ENCODE measurements around the gene ZSWIM4. TPM values are rescaled to one million over a fixed set of nuclear protein-coding genes. Genes with fewer than 3 reads are reported as not detected.

ZSWIM4 gene
- total RNA-seq, 4 donors from 2014 or later, result 1.6 to 9.1 (median 5.8) TPM

GRCh38 chr19:13797870-13798269 lies 2.6 kb downstream of the ZSWIM4 start:
- Histone ChIP-seq H3K9me3 (no peaks in the 10 kb centered on the region), H3K27me3 (no peaks in the 10 kb centered on the region), H3K36me3 (no peaks in the 10 kb centered on the region), H3K4me1 (peaks cover 0 to 19% (median 13%) of the 10 kb centered on the region in 4 donors), H3K27ac (peak overlapping the region in 1 of 4 donors; percentile 93), H3K4me3 (no peak overlapping the region)
- DNase-seq, result no peak
- TF ChIP-seq CTCF (IDR thresholded peaks at IDR 0.05) (no peak), POLR2A (IDR thresholded peaks at IDR 0.05) (no peak)

DNA sequence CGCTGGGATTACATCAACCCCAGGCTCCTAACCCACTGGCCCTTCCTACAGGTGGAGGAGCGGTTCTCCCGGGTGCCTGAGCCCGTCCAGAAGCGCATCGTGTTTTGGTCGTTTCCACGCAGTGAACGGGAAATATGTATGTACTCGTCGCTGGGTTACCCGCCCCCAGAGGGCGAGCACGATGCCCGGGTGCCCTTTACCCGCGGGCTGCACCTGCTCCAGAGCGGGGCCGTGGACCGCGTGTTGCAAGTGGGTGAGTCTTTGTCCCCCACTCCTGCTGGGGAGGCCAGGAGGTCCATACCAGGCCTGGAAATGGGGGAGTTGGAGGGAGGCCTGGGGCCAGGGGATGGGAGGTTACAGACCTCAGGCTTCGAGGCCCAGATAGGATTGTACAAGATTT lies 4.4 kb downstream of the ZSWIM4 start:
- Histone ChIP-seq H3K4me1 (peaks cover 0 to 19% (median 13%) of the 10 kb centered on the region in 4 donors), H3K36me3 (no peaks in the 10 kb centered on the region), H3K27me3 (no peaks in the 10 kb centered on the region), H3K4me3 (no peak overlapping the region), H3K9me3 (no peaks in the 10 kb centered on the region), H3K27ac (no peak overlapping the region)
- TF ChIP-seq POLR2A (IDR thresholded peaks at IDR 0.05), result no peak
- no peak for TF ChIP-seq CTCF (IDR thresholded peaks at IDR 0.05)
- no peak for DNase-seq

DNA sequence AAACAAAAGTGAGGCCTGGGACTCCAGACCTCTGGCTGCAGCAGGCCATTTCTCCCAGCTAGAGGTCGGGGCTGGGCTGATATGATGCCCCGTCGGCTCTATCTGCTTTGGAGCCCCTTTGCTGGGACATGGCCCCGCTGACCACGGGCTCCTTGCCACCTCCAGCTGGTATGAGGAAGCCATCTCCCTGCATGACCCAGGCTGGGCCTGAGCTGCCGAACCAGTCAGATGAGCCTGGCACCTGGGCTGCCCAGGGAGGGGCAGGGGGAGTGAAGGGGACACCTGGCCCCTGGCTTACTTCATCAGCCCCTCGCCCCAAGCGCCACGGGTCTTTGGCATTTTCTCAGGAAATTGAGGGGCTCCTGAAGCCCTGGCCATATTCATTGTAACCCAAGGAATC lies 7.8 kb downstream of the ZSWIM4 start:
- no peak overlapping the region for H3K27ac ChIP-seq
- no peak overlapping the region for H3K4me3 ChIP-seq
- no peak for TF ChIP-seq CTCF (IDR thresholded peaks at IDR 0.05)
- no peak for TF ChIP-seq POLR2A (IDR thresholded peaks at IDR 0.05)
- no peaks in the 10 kb centered on the region for H3K27me3 ChIP-seq
- DNase-seq, result no peak
- H3K36me3 ChIP-seq, result no peaks in the 10 kb centered on the region
- no peaks in the 10 kb centered on the region for H3K9me3 ChIP-seq
- no peaks in the 10 kb centered on the region for H3K4me1 ChIP-seq

GRCh38 chr19:13804830-13805683 lies 9.8 kb downstream of the ZSWIM4 start:
- H3K36me3 ChIP-seq, result peaks cover 0 to 12% (median 0%) of the 10 kb centered on the region in 3 donors
- H3K4me3 ChIP-seq, result no peak overlapping the region
- H3K9me3 ChIP-seq, result no peaks in the 10 kb centered on the region
- H3K27ac ChIP-seq, result no peak overlapping the region
- no peaks in the 10 kb centered on the region for H3K27me3 ChIP-seq
- TF ChIP-seq POLR2A (IDR thresholded peaks at IDR 0.05), result no peak
- TF ChIP-seq CTCF (IDR thresholded peaks at IDR 0.05), result peak in 4 of 6 experiments; percentile 15 to 37 (median 32)
- H3K4me1 ChIP-seq, result no peaks in the 10 kb centered on the region
- DNase-seq, result no peak

- DNase-seq, result no peak
- Histone ChIP-seq H3K4me1 (no peaks in the 10 kb centered on the region), H3K4me3 (no peak overlapping the region), H3K27ac (no peak overlapping the region), H3K36me3 (peaks cover 0 to 12% (median 0%) of the 10 kb centered on the region in 3 donors), H3K9me3 (no peaks in the 10 kb centered on the region), H3K27me3 (no peaks in the 10 kb centered on the region)
- TF ChIP-seq POLR2A (IDR thresholded peaks at IDR 0.05) (no peak), CTCF (IDR thresholded peaks at IDR 0.05) (no peak)
These were observed 11.5 kb downstream of the ZSWIM4 start for GRCh38 chr19:13806728-13807127.
